Thyroid gland (tissue), 4 donors: Measurements from ENCODE around the gene AMFR. TPM values are rescaled to one million over a fixed set of nuclear protein-coding genes. Genes with fewer than 3 reads are reported as not detected.

ENCODE experiments used
- DNase-seq, 2 donors: peaks; one replicate each; pipeline ENCODE4 v3.0.0-alpha.2; 2019
- H3K27ac ChIP-seq, 3 donors: fragments of 200-600 bp; sonication (generic); 1 replicate in 2 of 3; 2 replicates in 1 of 3; pipeline ENCODE4 v1.5.1; 2016 to 2019; ENCODE audit warnings: mild to moderate bottlenecking in 1 of 3, moderate library complexity in 1 of 3
- H3K27me3 ChIP-seq: fragments of 200-600 bp; sonication (generic); one replicate; pipeline ENCODE4 v1.5.1; 2019
- H3K36me3 ChIP-seq, 2 donors: fragments of 200-600 bp; sonication (generic); one replicate each; pipeline ENCODE4 v1.5.1; 2016 to 2019
- H3K4me1 ChIP-seq, 2 donors: fragments of 200-600 bp; sonication (generic); one replicate each; pipeline ENCODE4 v1.5.1; 2017 to 2019
- H3K4me3 ChIP-seq, 3 donors: fragments of 200-600 bp; sonication (generic); replicated peaks in 1 of 3; 1 replicate in 2 of 3; 2 replicates in 1 of 3; pipeline ENCODE4 v1.5.1; 2016; ENCODE audit warnings: mild to moderate bottlenecking in 1 of 3
- H3K9me3 ChIP-seq: fragments of 200-600 bp; sonication (generic); one replicate; pipeline ENCODE4 v1.5.1; 2017
- CTCF ChIP-seq, 6 experiments: fragments of 200-600 bp in 3 of 6; fragments of 450-650 bp in 3 of 6; sonication (generic) in 3 of 6; IDR thresholded peaks; one replicate each; pipeline ENCODE4 v1.5.1; 2016 to 2019; ENCODE audit warnings: antibody characterized with exemption in 6 of 6, mild to moderate bottlenecking in 2 of 6, inconsistent platforms in 1 of 6, moderate library complexity in 1 of 6
- POLR2A ChIP-seq, 2 donors: fragments of 450-650 bp; IDR thresholded peaks; one replicate each; pipeline ENCODE4 v1.6.1; 2017; ENCODE audit warnings: antibody characterized with exemption in 2 of 2, mild to moderate bottlenecking in 2 of 2, moderate library complexity in 1 of 2
- WGBS, 2 donors: methylation state at CpG; one replicate each; pipeline ENCODE4 v1.1.5; 2017; 5-methylcytosine and 5-hydroxymethylcytosine counted together
- intact Hi-C: fragments of 100-400 bp; cut with DNase I; formaldehyde crosslinking; loops from one replicate; pipeline ENCODE4 v1.15.1; 2023
- total RNA-seq, 4 donors: library from RNA; depleted of rRNA; stranded (reverse); fragments of >200 nt; gene quantifications; one replicate each; pipeline ENCODE4 v1.2.3, GENCODE V29; 2016

The AMFR gene
- total RNA-seq, 4 donors from 2014 or later, result 130 to 167 (median 146) TPM

DNA sequence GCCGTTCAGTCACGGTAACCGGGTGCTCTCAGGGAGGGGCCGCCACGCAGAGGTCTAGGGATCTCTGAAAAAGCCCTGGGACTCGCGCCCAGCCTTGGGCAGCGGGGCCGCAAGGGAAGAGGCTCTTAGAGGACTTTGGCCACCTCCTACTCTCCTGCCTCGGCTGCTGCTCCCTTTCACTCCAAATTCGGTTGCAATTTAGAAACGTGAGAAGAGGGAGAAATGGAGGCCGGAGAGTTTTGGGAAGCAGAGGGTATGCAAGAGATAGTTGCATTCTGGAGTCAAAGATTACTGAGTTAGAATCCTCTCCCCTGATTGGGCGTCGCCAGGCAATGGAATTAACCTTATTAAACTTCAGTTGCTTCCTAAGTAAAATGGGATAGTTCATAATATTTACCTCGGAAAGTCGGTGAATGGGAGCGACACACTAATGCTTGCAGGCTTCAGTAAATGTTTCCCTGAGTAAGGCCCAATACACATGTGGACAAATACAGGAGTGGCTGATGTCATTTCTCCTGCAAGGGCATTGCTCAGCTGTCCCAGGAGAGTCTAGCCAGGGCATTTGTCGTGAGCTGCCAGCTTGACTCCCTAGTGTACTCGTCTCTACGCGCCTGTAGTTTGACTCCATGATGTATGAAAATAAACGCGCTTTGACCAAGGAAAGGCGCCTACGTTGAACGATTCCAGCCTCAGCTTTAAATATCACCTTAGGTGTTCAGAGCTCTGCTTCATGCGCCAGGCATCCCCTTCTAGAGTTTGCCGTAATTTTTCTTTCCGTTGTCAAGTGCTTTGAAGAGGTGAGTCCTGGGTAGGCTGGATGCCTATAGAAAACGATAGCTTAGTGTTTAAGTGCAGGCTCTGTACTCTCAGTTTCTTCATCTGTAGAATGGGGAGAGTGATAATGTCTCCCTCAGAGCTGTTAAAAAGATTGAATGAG lies 26.7 kb upstream of the AMFR start:
- H3K36me3 ChIP-seq, result peaks cover 5 to 9% of the 10 kb centered on the region in 2 donors
- peak overlapping the region; percentile 55 to 71 (median 71) for H3K27ac ChIP-seq
- intact Hi-C loops, result no loop called here
- no peak for TF ChIP-seq CTCF (IDR thresholded peaks at IDR 0.05)
- no peak for TF ChIP-seq POLR2A (IDR thresholded peaks at IDR 0.05)
- H3K4me1 ChIP-seq, result peaks cover 22 to 24% of the 10 kb centered on the region in 2 donors
- WGBS, 2 donors, result 3 to 6% methylated on average over 31 of the region's 31 CpGs
- H3K27me3 ChIP-seq, result no peaks in the 10 kb centered on the region
- peak overlapping the region; percentile 24 to 99 (median 86) for H3K4me3 ChIP-seq
- no peaks in the 10 kb centered on the region for H3K9me3 ChIP-seq
- peak; percentile 50 to 51 for DNase-seq

DNA sequence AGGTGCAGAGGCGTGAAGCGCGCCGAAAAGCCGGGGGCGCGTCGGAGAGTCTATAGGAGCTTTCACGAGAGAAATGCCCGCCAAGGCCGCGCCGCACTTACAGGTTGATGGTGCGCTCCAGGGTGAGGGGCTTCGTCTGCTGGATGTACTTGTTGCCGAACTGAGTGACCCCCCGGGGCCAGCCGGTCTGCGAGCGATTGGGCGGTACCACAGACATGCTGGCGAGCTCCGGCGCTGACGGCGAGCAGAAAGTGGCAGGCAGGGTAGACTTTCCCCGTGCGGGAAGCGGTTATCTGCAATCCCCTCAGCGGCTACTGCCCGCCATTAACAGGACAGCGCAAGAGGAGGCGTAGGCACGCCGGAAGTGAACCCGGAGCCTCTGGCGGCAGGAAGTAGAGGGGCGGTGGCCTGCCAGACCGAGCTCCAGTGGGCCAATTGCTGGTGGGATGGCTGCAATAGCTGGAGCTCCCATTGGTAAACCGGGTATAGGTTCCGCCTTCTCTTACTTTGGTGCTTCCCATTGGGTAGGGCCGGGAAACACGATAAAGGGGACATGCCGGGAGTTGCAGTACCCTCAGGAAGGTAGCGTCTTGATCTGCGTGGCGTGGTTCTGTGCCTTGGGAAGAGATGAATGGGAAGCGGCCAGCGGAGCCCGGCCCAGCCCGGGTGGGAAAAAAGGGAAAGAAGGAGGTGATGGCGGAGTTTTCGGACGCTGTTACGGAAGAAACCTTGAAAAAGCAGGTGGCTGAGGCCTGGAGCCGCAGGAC lies 25.8 kb upstream of the AMFR start, which contains the start of the genes NUDT21 and OGFOD1:
TSS of gene NUDT21 (minus strand) at position 347 of the 767 bp plus-strand sequence. CDS start at position 217, 130 bp downstream.
TSS of gene OGFOD1 (plus strand) at position 569 of the 767 bp plus-strand sequence. CDS start at position 628, 59 bp downstream.
- Histone ChIP-seq H3K4me1 (peaks cover 22 to 24% of the 10 kb centered on the region in 2 donors), H3K9me3 (no peaks in the 10 kb centered on the region), H3K4me3 (peak within 1 kb of the TSS; percentile 50 to 99 (median 86)), H3K27me3 (no peaks in the 10 kb centered on the region), H3K36me3 (peaks cover 4 to 8% of the 10 kb centered on the region in 2 donors), H3K27ac (peak within 1 kb of the TSS; percentile 55 to 71 (median 71))
- TF ChIP-seq POLR2A (IDR thresholded peaks at IDR 0.05) (peak in 1 of 2 donors; percentile 87), CTCF (IDR thresholded peaks at IDR 0.05) (no peak)
- peak; percentile 95 to 96 for DNase-seq
- intact Hi-C loops, result no loop called here
- 1 to 2% methylated on average over 44 to 54 of the region's 56 CpGs for WGBS, 2 donors

- intact Hi-C loops, result no loop called here
- Histone ChIP-seq H3K4me3 (peak overlapping the region; percentile 50 to 99 (median 86)), H3K27me3 (no peaks in the 10 kb centered on the region), H3K27ac (peak overlapping the region in 1 of 3 donors; percentile 52), H3K4me1 (peaks cover 22 to 24% of the 10 kb centered on the region in 2 donors), H3K36me3 (peaks cover 3% of the 10 kb centered on the region in 2 donors), H3K9me3 (no peaks in the 10 kb centered on the region)
- DNase-seq, result no peak
- 8% methylated on average over 18 of the region's 18 CpGs for WGBS, 2 donors
- no peak for TF ChIP-seq CTCF (IDR thresholded peaks at IDR 0.05)
- TF ChIP-seq POLR2A (IDR thresholded peaks at IDR 0.05), result no peak
Measured at GRCh38 chr16:56450275-56450985, 25.1 kb upstream of the AMFR start.

GRCh38 chr16:56448005-56448404 lies 22.7 kb upstream of the AMFR start:
- Histone ChIP-seq H3K4me1 (peaks cover 22 to 23% of the 10 kb centered on the region in 2 donors), H3K4me3 (no peak overlapping the region), H3K27me3 (no peaks in the 10 kb centered on the region), H3K36me3 (peaks cover 8 to 9% of the 10 kb centered on the region in 2 donors), H3K9me3 (no peaks in the 10 kb centered on the region), H3K27ac (no peak overlapping the region)
- TF ChIP-seq POLR2A (IDR thresholded peaks at IDR 0.05) (no peak), CTCF (IDR thresholded peaks at IDR 0.05) (no peak)
- DNase-seq, result no peak
- intact Hi-C loops, result no loop called here
